Measurements from ENCODE around the gene SEMA7A.

SEMA7A gene

DNA sequence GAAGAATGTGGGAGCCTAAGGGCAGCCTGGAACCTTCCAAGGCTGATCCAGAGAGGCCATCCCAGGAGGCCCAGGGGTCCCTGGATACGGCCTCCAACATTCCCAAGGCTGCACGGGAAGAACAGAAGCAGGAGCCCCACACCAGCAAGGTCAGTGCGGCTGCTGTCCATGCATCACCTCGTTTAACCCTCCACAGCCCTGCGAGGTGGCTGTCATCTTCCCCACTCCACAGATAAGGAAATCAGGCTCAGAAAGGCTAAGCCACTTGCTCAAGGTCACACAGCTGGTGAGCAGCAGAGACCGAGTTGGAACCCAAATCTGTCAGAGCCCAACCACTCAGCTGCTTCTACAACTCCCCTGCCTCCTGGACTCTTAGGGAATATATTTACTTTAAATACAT lies 21.6 kb downstream of the SEMA7A start:
- TF ChIP-seq SIN3A (IDR thresholded peaks at IDR 0.05; ENCODE audit: borderline replicate concordance, insufficient read depth, low read length) (no peak), FOXP2 (optimal IDR thresholded peaks at IDR 0.05; ENCODE audit: borderline replicate concordance, extremely low read depth, extremely low read length, insufficient read depth) (no peak), POLR2AphosphoS5 (IDR thresholded peaks at IDR 0.05; ENCODE audit: low read depth, low read length) (no peak), TAF1 (IDR thresholded peaks at IDR 0.05; ENCODE audit: borderline replicate concordance, insufficient read depth, low read length) (no peak)
- TF ChIP-seq, protein P1, sequence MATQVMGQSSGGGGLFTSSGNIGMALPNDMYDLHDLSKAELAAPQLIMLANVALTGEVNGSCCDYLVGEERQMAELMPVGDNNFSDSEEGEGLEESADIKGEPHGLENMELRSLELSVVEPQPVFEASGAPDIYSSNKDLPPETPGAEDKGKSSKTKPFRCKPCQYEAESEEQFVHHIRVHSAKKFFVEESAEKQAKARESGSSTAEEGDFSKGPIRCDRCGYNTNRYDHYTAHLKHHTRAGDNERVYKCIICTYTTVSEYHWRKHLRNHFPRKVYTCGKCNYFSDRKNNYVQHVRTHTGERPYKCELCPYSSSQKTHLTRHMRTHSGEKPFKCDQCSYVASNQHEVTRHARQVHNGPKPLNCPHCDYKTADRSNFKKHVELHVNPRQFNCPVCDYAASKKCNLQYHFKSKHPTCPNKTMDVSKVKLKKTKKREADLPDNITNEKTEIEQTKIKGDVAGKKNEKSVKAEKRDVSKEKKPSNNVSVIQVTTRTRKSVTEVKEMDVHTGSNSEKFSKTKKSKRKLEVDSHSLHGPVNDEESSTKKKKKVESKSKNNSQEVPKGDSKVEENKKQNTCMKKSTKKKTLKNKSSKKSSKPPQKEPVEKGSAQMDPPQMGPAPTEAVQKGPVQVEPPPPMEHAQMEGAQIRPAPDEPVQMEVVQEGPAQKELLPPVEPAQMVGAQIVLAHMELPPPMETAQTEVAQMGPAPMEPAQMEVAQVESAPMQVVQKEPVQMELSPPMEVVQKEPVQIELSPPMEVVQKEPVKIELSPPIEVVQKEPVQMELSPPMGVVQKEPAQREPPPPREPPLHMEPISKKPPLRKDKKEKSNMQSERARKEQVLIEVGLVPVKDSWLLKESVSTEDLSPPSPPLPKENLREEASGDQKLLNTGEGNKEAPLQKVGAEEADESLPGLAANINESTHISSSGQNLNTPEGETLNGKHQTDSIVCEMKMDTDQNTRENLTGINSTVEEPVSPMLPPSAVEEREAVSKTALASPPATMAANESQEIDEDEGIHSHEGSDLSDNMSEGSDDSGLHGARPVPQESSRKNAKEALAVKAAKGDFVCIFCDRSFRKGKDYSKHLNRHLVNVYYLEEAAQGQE (IDR thresholded peaks at IDR 0.05; ENCODE audit: insufficient read depth in 1 of 2, low read depth in 2 of 2, low read length in 2 of 2) = no peak

DNA sequence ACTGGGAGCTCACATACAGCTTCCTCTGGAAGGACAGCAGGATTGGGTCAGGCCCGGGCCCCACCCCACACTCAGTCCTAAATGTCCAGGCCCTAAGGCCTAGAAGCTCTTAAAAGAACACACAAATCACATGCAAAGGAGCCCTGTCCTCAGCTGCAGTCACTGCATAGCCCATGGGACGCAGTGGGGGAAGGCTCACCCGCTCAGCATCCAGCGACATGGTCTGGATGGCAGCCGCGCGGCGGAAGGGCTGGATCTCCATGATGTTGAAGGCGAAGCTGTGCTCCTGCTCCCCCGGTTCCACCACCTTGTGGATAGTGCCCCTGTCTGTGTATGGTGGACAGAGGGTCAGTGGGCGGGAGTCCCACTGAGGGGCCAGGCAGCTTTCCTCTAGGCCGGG lies 22.1 kb downstream of the SEMA7A start:
- no peak for TF ChIP-seq SIN3A (IDR thresholded peaks at IDR 0.05; ENCODE audit: borderline replicate concordance, insufficient read depth, low read length)
- TF ChIP-seq TAF1 (IDR thresholded peaks at IDR 0.05; ENCODE audit: borderline replicate concordance, insufficient read depth, low read length) = no peak
- TF ChIP-seq, protein P1 (IDR thresholded peaks at IDR 0.05; ENCODE audit: insufficient read depth in 1 of 2, low read depth in 2 of 2, low read length in 2 of 2) = no peak
- TF ChIP-seq FOXP2 (optimal IDR thresholded peaks at IDR 0.05; ENCODE audit: borderline replicate concordance, extremely low read depth, extremely low read length, insufficient read depth) = no peak
- TF ChIP-seq POLR2AphosphoS5 (IDR thresholded peaks at IDR 0.05; ENCODE audit: low read depth, low read length) = no peak

DNA sequence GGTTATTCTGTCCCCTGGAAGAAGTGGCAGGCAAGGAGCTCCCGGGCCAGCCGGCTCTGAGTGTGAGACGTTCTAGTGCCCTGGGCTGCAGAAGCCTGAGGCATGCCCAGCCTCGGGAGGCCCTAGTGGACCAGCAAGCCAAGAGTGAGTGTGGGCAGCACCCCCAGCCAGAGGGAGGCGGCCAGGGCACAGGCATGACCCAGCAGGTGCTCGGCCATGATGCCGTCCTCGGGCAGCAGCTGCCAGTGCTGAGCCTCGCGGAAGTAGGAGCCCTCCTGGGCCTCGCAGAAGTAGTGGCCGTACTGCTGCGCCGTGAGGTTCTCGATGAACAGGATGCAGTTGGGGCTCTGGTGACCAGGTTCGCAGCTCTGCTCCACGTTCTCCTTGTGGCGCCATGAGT lies 23.3 kb downstream of the SEMA7A start:
- TF ChIP-seq POLR2AphosphoS5 (IDR thresholded peaks at IDR 0.05; ENCODE audit: low read depth, low read length) (no peak), TAF1 (IDR thresholded peaks at IDR 0.05; ENCODE audit: borderline replicate concordance, insufficient read depth, low read length) (no peak), SIN3A (IDR thresholded peaks at IDR 0.05; ENCODE audit: borderline replicate concordance, insufficient read depth, low read length) (no peak), FOXP2 (optimal IDR thresholded peaks at IDR 0.05; ENCODE audit: borderline replicate concordance, extremely low read depth, extremely low read length, insufficient read depth) (no peak)
- TF ChIP-seq, protein P1 (IDR thresholded peaks at IDR 0.05; ENCODE audit: insufficient read depth in 1 of 2, low read depth in 2 of 2, low read length in 2 of 2) = no peak

DNA sequence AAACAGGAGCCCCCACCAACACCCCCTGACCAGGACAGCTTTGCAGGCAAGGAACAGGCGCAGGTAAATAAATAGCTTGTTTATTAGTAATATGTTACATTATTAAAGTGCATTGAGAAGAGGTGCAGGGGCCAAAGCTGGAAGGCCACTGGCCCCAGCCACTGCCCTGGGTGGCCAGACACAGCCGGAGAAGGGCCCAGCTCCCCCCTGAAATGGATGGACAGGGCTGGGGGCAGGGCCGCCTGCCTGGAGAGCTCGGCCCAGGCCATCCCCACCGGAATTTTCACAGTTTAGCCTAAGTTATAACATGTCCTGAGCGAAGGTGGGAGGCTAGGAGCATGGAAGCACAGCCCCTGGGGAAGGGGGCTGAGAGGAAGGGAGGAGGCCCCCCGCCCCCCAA lies 24.5 kb downstream of the SEMA7A start:
- no peak for TF ChIP-seq FOXP2 (optimal IDR thresholded peaks at IDR 0.05; ENCODE audit: borderline replicate concordance, extremely low read depth, extremely low read length, insufficient read depth)
- TF ChIP-seq TAF1 (IDR thresholded peaks at IDR 0.05; ENCODE audit: borderline replicate concordance, insufficient read depth, low read length) = no peak
- TF ChIP-seq, protein P1 (IDR thresholded peaks at IDR 0.05; ENCODE audit: insufficient read depth in 1 of 2, low read depth in 2 of 2, low read length in 2 of 2) = no peak
- TF ChIP-seq POLR2AphosphoS5 (IDR thresholded peaks at IDR 0.05; ENCODE audit: low read depth, low read length) = no peak
- TF ChIP-seq SIN3A (IDR thresholded peaks at IDR 0.05; ENCODE audit: borderline replicate concordance, insufficient read depth, low read length) = no peak

DNA sequence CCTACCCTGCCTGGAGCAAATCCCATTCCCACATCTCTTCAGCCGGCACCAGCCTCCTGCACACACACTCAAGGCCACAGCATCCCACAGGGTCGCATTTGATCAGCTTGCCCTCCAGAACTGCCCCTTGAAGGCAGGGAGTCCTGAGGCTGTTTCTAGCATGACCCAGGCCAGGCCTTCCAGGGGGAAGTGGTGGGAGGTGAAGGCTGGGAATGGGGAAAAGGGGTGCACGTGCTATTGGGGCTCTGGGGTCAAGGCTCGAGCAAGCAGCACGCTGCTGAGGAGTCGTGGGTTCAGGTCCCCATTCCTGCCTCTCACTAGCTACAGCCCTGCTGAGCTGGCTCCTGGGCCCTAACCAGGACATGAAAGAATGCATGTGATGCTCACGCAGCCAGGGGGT lies 24.9 kb downstream of the SEMA7A start:
- TF ChIP-seq POLR2AphosphoS5 (IDR thresholded peaks at IDR 0.05; ENCODE audit: low read depth, low read length) (no peak), TAF1 (IDR thresholded peaks at IDR 0.05; ENCODE audit: borderline replicate concordance, insufficient read depth, low read length) (no peak), FOXP2 (optimal IDR thresholded peaks at IDR 0.05; ENCODE audit: borderline replicate concordance, extremely low read depth, extremely low read length, insufficient read depth) (no peak), SIN3A (IDR thresholded peaks at IDR 0.05; ENCODE audit: borderline replicate concordance, insufficient read depth, low read length) (no peak)
- TF ChIP-seq, protein P1 (IDR thresholded peaks at IDR 0.05; ENCODE audit: insufficient read depth in 1 of 2, low read depth in 2 of 2, low read length in 2 of 2) = no peak
